IMR-90 (cell line): ENCODE measurements around the gene TXNRD1. TPM values are rescaled to one million over a fixed set of nuclear protein-coding genes. Genes with fewer than 3 reads are reported as not detected.

ENCODE experiments used
- ATAC-seq: fragments of 200-7000 bp; cut with Tn5 transposase; 2 replicates; pipeline ENCODE4 v1.9.1; 2020; ENCODE audit warnings: low read depth, mild to moderate bottlenecking, moderate library complexity
- BruUV-seq: library from RNA; stranded (reverse); fragments of 400-500 nt; replicated peaks from 2 replicates; lab custom pipeline; 2021; lab: Mats Ljungman, UMichigan
- CTCF ChIA-PET: fragments of 300-600 bp; formaldehyde crosslinking; extraction: SDS; loops from one replicate; lab custom pipeline; 2021; ENCODE audit warnings: antibody characterized with exemption; lab: Yijun Ruan, JAX
- POLR2A ChIA-PET: fragments of 300-600 bp; sonication (Branson Sonifier 250); formaldehyde crosslinking; loops from one replicate; lab custom pipeline; 2022; ENCODE audit warnings: antibody characterized with exemption; ENCODE audit not compliant: unreplicated experiment; lab: Charles Lee
- DNase-seq: peaks from one replicate; pipeline ENCODE4 v3.0.0; 2013
- H2AFZ ChIP-seq: replicated peaks from 2 replicates; pipeline ENCODE3; 2013; ENCODE audit warnings: low read length, mild to moderate bottlenecking; ENCODE audit not compliant: poor library complexity
- H2AK5ac ChIP-seq: 2 replicates; pipeline ENCODE4 v1.6.1; 2013; ENCODE audit warnings: low read depth, low read length, inconsistent platforms
- H2AK9ac ChIP-seq: replicated peaks from 2 replicates; pipeline ENCODE3; 2013; ENCODE audit warnings: mild to moderate bottlenecking, low read depth, low read length, moderate library complexity; ENCODE audit not compliant: poor library complexity
- H2BK120ac ChIP-seq: 2 replicates; pipeline ENCODE4 v1.6.1; 2013; ENCODE audit warnings: low read depth, low read length, inconsistent platforms
- H2BK15ac ChIP-seq: 3 replicates; pipeline ENCODE4 v1.6.1; 2013; ENCODE audit warnings: low read depth, low read length, inconsistent platforms
- H2BK20ac ChIP-seq: 2 replicates; pipeline ENCODE4 v1.6.1; 2013; ENCODE audit warnings: low read depth, mild to moderate bottlenecking, inconsistent platforms, low read length, moderate library complexity
- H2BK5ac ChIP-seq: 2 replicates; pipeline ENCODE4 v1.6.1; 2013; ENCODE audit warnings: mild to moderate bottlenecking, low read depth, low read length, inconsistent platforms; ENCODE audit not compliant: poor library complexity, severe bottlenecking
- H3K14ac ChIP-seq: replicated peaks from 2 replicates; pipeline ENCODE4 v1.6.1; 2013; ENCODE audit warnings: low read depth, low read length, inconsistent platforms
- H3K18ac ChIP-seq: 2 replicates; pipeline ENCODE4 v1.6.1; 2013; ENCODE audit warnings: low read depth, low read length, control low read depth
- H3K23ac ChIP-seq: 2 replicates; pipeline ENCODE4 v1.6.1; 2013; ENCODE audit warnings: low read depth, low read length, inconsistent platforms
- H3K27ac ChIP-seq: 2 replicates; pipeline ENCODE4 v1.5.1; 2013; ENCODE audit warnings: mild to moderate bottlenecking, control low read depth, low read length; ENCODE audit not compliant: insufficient read depth
- H3K27me3 ChIP-seq: 2 replicates; pipeline ENCODE4 v1.6.1; 2013; ENCODE audit warnings: low read length; ENCODE audit not compliant: control insufficient read depth, insufficient read depth
- H3K36me3 ChIP-seq: 2 replicates; pipeline ENCODE4 v1.6.1; 2013; ENCODE audit warnings: low read length, mixed read lengths; ENCODE audit not compliant: control insufficient read depth, insufficient read depth
- H3K4ac ChIP-seq: 2 replicates; pipeline ENCODE4 v1.6.1; 2013; ENCODE audit warnings: low read depth, low read length, inconsistent platforms
- H3K4me1 ChIP-seq: 2 replicates; pipeline ENCODE4 v1.6.1; 2013; ENCODE audit warnings: low read length, mixed read lengths; ENCODE audit not compliant: control insufficient read depth, insufficient read depth
- H3K4me2 ChIP-seq: 2 replicates; pipeline ENCODE4 v1.6.1; 2013; ENCODE audit warnings: low read depth, mild to moderate bottlenecking, control low read depth, low read length, moderate library complexity
- H3K4me3 ChIP-seq: 2 replicates; pipeline ENCODE4 v1.5.1; 2013; ENCODE audit warnings: low read depth, mild to moderate bottlenecking, control low read depth, low read length, moderate library complexity; ENCODE audit not compliant: insufficient read depth
- H3K56ac ChIP-seq: 2 replicates; pipeline ENCODE4 v1.6.1; 2013; ENCODE audit warnings: low read length, inconsistent platforms; ENCODE audit not compliant: insufficient read depth; ENCODE audit errors: extremely low read depth
- H3K79me1 ChIP-seq, 2 experiments: 2 replicates each; pipeline ENCODE4 v1.6.1; 2013; ENCODE audit warnings: low read length in 2 of 2, inconsistent platforms in 1 of 2, low read depth in 1 of 2
- H3K9ac ChIP-seq: 2 replicates; pipeline ENCODE4 v1.6.1; 2013; ENCODE audit warnings: low read depth, low read length, control low read depth
- H3K9me1 ChIP-seq: 2 replicates; pipeline ENCODE4 v1.6.1; 2013; ENCODE audit warnings: low read length, inconsistent platforms; ENCODE audit not compliant: insufficient read depth
- H3K9me3 ChIP-seq: 2 replicates; pipeline ENCODE4 v1.6.1; 2013; ENCODE audit warnings: low read length; ENCODE audit not compliant: control insufficient read depth, insufficient read depth
- H4K20me1 ChIP-seq: 2 replicates; pipeline ENCODE4 v1.6.1; 2013; ENCODE audit warnings: low read length, inconsistent platforms; ENCODE audit not compliant: insufficient read depth
- H4K5ac ChIP-seq: 2 replicates; pipeline ENCODE4 v1.6.1; 2013; ENCODE audit warnings: mild to moderate bottlenecking, low read depth, low read length, control low read depth
- H4K8ac ChIP-seq, 2 experiments: 2 replicates each; pipeline ENCODE4 v1.6.1; 2013; ENCODE audit warnings: low read depth in 2 of 2, low read length in 2 of 2, control low read depth in 1 of 2, inconsistent platforms in 1 of 2
- H4K91ac ChIP-seq: 2 replicates; pipeline ENCODE4 v1.6.1; 2013; ENCODE audit warnings: low read depth, low read length, inconsistent platforms; ENCODE audit not compliant: insufficient read depth
- BHLHE40 ChIP-seq: fragments of 150-350 bp; IDR thresholded peaks from 2 replicates; pipeline ENCODE4 v1.6.1; 2016; ENCODE audit warnings: mild to moderate bottlenecking, low read depth, low read length
- CEBPB ChIP-seq: IDR thresholded peaks from 2 replicates; pipeline ENCODE4 v1.6.1; 2012; ENCODE audit warnings: low read depth, low read length, improper control_type of control experiment
- WGBS, 2 experiments: methylation state at CpG; one replicate each; pipeline versions ENCODE4 v1.1.5 to v1.1.7; 2013; ENCODE audit warnings: missing lambda C conversion rate in 2 of 2; ENCODE audit not compliant: insufficient read length in 1 of 2; ENCODE audit errors: extremely low coverage in 2 of 2; 5-methylcytosine and 5-hydroxymethylcytosine counted together
- dilution Hi-C: fragments of 300-500 bp; cut with HindIII; formaldehyde crosslinking; loops from one replicate; pipeline ENCODE4 v1.14.3; 2018; ENCODE audit warnings: low sequenced_read_pairs; ENCODE audit not compliant: unreplicated experiment
- in situ Hi-C: fragments of 300-500 bp; cut with MboI; formaldehyde crosslinking; loops from 3 replicates; pipeline ENCODE4 v1.14.3; 2019; ENCODE audit warnings: low sequenced_read_pairs, inconsistent platforms, mixed read lengths
- intact Hi-C: fragments of 100-400 bp; cut with micrococcal nuclease; formaldehyde crosslinking; loops from 2 replicates; pipeline ENCODE4 v1.10.0; 2022
- polyA plus RNA-seq, 3 experiments: library from polyadenylated mRNA; depleted of rRNA; stranded (reverse); fragments of >200 nt; gene quantifications; 2 replicates each; pipeline ENCODE4 v1.2.3, GENCODE V29; 2012; ENCODE audit warnings: low replicate concordance in 1 of 3
- total RNA-seq: library from RNA; depleted of rRNA; stranded (reverse); fragments of >200 nt; gene quantifications from 2 replicates; pipeline ENCODE4 v1.2.3, GENCODE V29; 2012

Gene TXNRD1
- total and polyA plus RNA-seq, 2 of the 4 experiments (the other 2 are of a cell fraction), result 379 to 582 TPM

DNA sequence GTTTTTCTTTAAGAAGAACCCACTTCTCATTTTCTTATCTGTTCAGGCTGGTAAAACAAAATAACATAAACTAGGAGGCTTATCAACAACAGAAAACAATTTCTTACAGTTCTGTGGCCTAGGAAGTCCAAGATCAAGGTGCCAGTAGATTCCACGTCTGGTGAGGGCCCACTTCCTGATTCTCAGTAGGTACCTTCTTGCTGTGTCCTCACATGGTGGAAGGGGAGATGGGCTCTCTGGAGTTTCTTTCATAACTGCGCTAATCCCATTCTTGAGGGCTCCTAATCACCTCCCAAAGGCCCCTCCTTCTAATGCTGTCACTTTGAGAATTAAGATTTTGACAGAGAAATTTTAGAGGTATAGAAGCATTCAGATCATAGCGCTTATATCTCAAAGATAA, 33.4 kb downstream of the TXNRD1 start:
- H3K23ac ChIP-seq, result no peak overlapping the region
- H3K4me3 ChIP-seq, result no peak overlapping the region
- in situ Hi-C loops, result no loop called here
- H3K9me1 ChIP-seq, result no peaks in the 10 kb centered on the region; the same call in 1 of the 2 replicates
- H3K9me3 ChIP-seq, result no peaks in the 10 kb centered on the region
- H2AK9ac ChIP-seq, result no peak overlapping the region
- intact Hi-C loops, result no loop called here
- no peak overlapping the region for H3K14ac ChIP-seq
- H2BK5ac ChIP-seq, result no peak overlapping the region
- no peak overlapping the region for H2BK20ac ChIP-seq
- no peak overlapping the region for H2BK15ac ChIP-seq
- H4K5ac ChIP-seq, result no peak overlapping the region
- no peaks in the 10 kb centered on the region for H4K20me1 ChIP-seq
- no peak overlapping the region for H2BK120ac ChIP-seq
- BruUV-seq, result no TSS peak
- TF ChIP-seq CEBPB (no peak), BHLHE40 (no peak)
- WGBS, 2 experiments, result no CpG with 5 or more reads among the region's 3 CpGs
- H2AK5ac ChIP-seq, result no peak overlapping the region
- peaks cover 4% of the 10 kb centered on the region; the same call in 1 of the 2 replicates for H3K4me1 ChIP-seq
- no peak overlapping the region for H3K56ac ChIP-seq
- dilution Hi-C loops, result no loop called here
- H3K4me2 ChIP-seq, result no peak overlapping the region
- no peak overlapping the region for H3K18ac ChIP-seq
- no peaks in the 10 kb centered on the region for H3K27me3 ChIP-seq
- H3K4ac ChIP-seq, result no peak overlapping the region
- no peak overlapping the region for H2AFZ ChIP-seq
- H3K27ac ChIP-seq, result no peak overlapping the region
- ATAC-seq, result no peak
- POLR2A ChIA-PET, result no interaction called here
- no peak overlapping the region for H4K91ac ChIP-seq
- no peaks in the 10 kb centered on the region for H3K79me1 ChIP-seq
- no peak overlapping the region for H3K9ac ChIP-seq
- CTCF ChIA-PET, result no interaction called here
- H3K36me3 ChIP-seq, result no peaks in the 10 kb centered on the region
- no peak overlapping the region for H4K8ac ChIP-seq
- DNase-seq, result no peak
